ENCODE measurements around the gene WASL. TPM values are rescaled to one million over a fixed set of nuclear protein-coding genes. Genes with fewer than 3 reads are reported as not detected.

The WASL gene
- total RNA-seq, 4 donors from 2014 or later = 36.0 to 51.5 (median 38.5) TPM

GRCh38 chr7:123771256-123771655, 22.5 kb upstream of the WASL start:
- no peak overlapping the region for H3K27ac ChIP-seq (replicated peaks in 1 of 4)
- intact Hi-C loops (cut with DNase I) = no loop called here
- no peak overlapping the region for H3K4me3 ChIP-seq
- H3K9me3 ChIP-seq = no peaks in the 10 kb centered on the region
- WGBS = 87% methylated on average over 2 of the region's 2 CpGs
- no peaks in the 10 kb centered on the region for H3K4me1 ChIP-seq
- DNase-seq (ENCODE audit: extremely low spot score) = no peak
- H3K27me3 ChIP-seq = peaks cover 0 to 5% (median 0%) of the 10 kb centered on the region in 4 donors
- no peak for TF ChIP-seq EP300 (IDR thresholded peaks at IDR 0.05)
- TF ChIP-seq POLR2A (IDR thresholded peaks at IDR 0.05; ENCODE audit: low read depth) = no peak
- no peaks in the 10 kb centered on the region for H3K36me3 ChIP-seq

GRCh38 chr7:123770378-123770777, 21.6 kb upstream of the WASL start:
- H3K4me3 ChIP-seq = no peak overlapping the region
- H3K27me3 ChIP-seq = peaks cover 0 to 3% (median 0%) of the 10 kb centered on the region in 4 donors
- H3K9me3 ChIP-seq = no peaks in the 10 kb centered on the region
- H3K4me1 ChIP-seq = no peaks in the 10 kb centered on the region
- H3K27ac ChIP-seq (replicated peaks in 1 of 4) = no peak overlapping the region
- H3K36me3 ChIP-seq = no peaks in the 10 kb centered on the region
- intact Hi-C loops (cut with DNase I) = no loop called here
- 80% methylated on average over 8 of the region's 8 CpGs for WGBS
- TF ChIP-seq POLR2AphosphoS5 (IDR thresholded peaks at IDR 0.05) = no peak
- TF ChIP-seq POLR2A (IDR thresholded peaks at IDR 0.05; ENCODE audit: low read depth) = no peak
- TF ChIP-seq CTCF (IDR thresholded peaks at IDR 0.05) = no peak
- DNase-seq (ENCODE audit: extremely low spot score) = no peak

- 74% methylated on average over 3 of the region's 3 CpGs for WGBS
- intact Hi-C loops (cut with DNase I) = no loop called here
- DNase-seq (ENCODE audit: extremely low spot score) = no peak
- Histone ChIP-seq H3K4me3 (no peak overlapping the region), H3K9me3 (no peaks in the 10 kb centered on the region), H3K4me1 (no peaks in the 10 kb centered on the region), H3K27me3 (peaks cover 0 to 3% (median 0%) of the 10 kb centered on the region in 4 donors), H3K27ac (replicated peaks in 1 of 4) (no peak overlapping the region), H3K36me3 (no peaks in the 10 kb centered on the region)
- TF ChIP-seq POLR2A (IDR thresholded peaks at IDR 0.05; ENCODE audit: low read depth) (no peak), EP300 (IDR thresholded peaks at IDR 0.05) (no peak), POLR2AphosphoS5 (IDR thresholded peaks at IDR 0.05) (no peak), CTCF (IDR thresholded peaks at IDR 0.05) (no peak)
These were observed 20.6 kb upstream of the WASL start for GRCh38 chr7:123769371-123769770.

GRCh38 chr7:123768493-123768892, 19.7 kb upstream of the WASL start:
- Histone ChIP-seq H3K4me3 (no peak overlapping the region), H3K27me3 (peaks cover 0 to 4% (median 0%) of the 10 kb centered on the region in 4 donors), H3K27ac (replicated peaks in 1 of 4) (no peak overlapping the region), H3K36me3 (no peaks in the 10 kb centered on the region), H3K9me3 (no peaks in the 10 kb centered on the region), H3K4me1 (no peaks in the 10 kb centered on the region)
- DNase-seq (ENCODE audit: extremely low spot score) = no peak
- intact Hi-C loops (cut with DNase I) = no loop called here
- 95% methylated on average over 3 of the region's 3 CpGs for WGBS
- no peak for TF ChIP-seq POLR2A (IDR thresholded peaks at IDR 0.05; ENCODE audit: low read depth)
- no peak for TF ChIP-seq CTCF (IDR thresholded peaks at IDR 0.05)
- no peak for TF ChIP-seq EP300 (IDR thresholded peaks at IDR 0.05)
- TF ChIP-seq POLR2AphosphoS5 (IDR thresholded peaks at IDR 0.05) = no peak

- no peaks in the 10 kb centered on the region for H3K4me1 ChIP-seq
- no peaks in the 10 kb centered on the region for H3K36me3 ChIP-seq
- WGBS = 95% methylated on average over 34 of the region's 43 CpGs
- no peak for TF ChIP-seq POLR2A (IDR thresholded peaks at IDR 0.05; ENCODE audit: low read depth)
- TF ChIP-seq CTCF (IDR thresholded peaks at IDR 0.05) = no peak
- no peak for TF ChIP-seq EP300 (IDR thresholded peaks at IDR 0.05)
- no peak for TF ChIP-seq POLR2AphosphoS5 (IDR thresholded peaks at IDR 0.05)
- H3K27ac ChIP-seq (replicated peaks in 1 of 4) = no peak overlapping the region
- no peaks in the 10 kb centered on the region for H3K9me3 ChIP-seq
- peaks cover 0 to 9% (median 0%) of the 10 kb centered on the region in 4 donors for H3K27me3 ChIP-seq
- no peak overlapping the region for H3K4me3 ChIP-seq
- intact Hi-C loops (cut with DNase I) = no loop called here
- DNase-seq (ENCODE audit: extremely low spot score) = no peak
These were observed 14.4 kb upstream of the WASL start for GRCh38 chr7:123763191-123763661.
